ENCODE measurements around the gene KICS2.

The KICS2 gene

GRCh38 chr12:64268409-64268808 lies 46.3 kb upstream of the KICS2 start:
- DNase-seq: no peak
- Histone ChIP-seq H3K9ac (ENCODE audit: low read length) (no peak overlapping the region), H3K9me3 (replicated peaks; ENCODE audit: insufficient read depth, low read length) (no peaks in the 10 kb centered on the region), H3K36me3 (replicated peaks; ENCODE audit: insufficient read depth, low read length) (no peaks in the 10 kb centered on the region), H2AFZ (ENCODE audit: low read length) (no peak overlapping the region), H3K9me2 (replicated peaks; ENCODE audit: insufficient read depth, low read length) (no peaks in the 10 kb centered on the region), H3F3A (ENCODE audit: insufficient read depth, low read length) (no peaks in the 10 kb centered on the region), H3K4me2 (ENCODE audit: low read depth, low read length) (no peak overlapping the region), H3K4me3 (ENCODE audit: low read length) (no peak overlapping the region), H3K27me3 (replicated peaks; ENCODE audit: insufficient read depth, low read length) (no peaks in the 10 kb centered on the region), H3K4me1 (ENCODE audit: low read length) (no peaks in the 10 kb centered on the region), H3K27ac (ENCODE audit: low read length) (no peak overlapping the region), H3K79me2 (ENCODE audit: low read length) (no peaks in the 10 kb centered on the region), H4K20me1 (ENCODE audit: insufficient read depth, low read length) (no peaks in the 10 kb centered on the region)
- no peak for TF ChIP-seq CTCF (IDR thresholded peaks at IDR 0.05; ENCODE audit: low read length)
- TF ChIP-seq EZH2 (optimal IDR thresholded peaks at IDR 0.05; ENCODE audit: low read depth, low read length): no peak
- no peak for TF ChIP-seq EZH2phosphoT487 (IDR thresholded peaks at IDR 0.05; ENCODE audit: low read length)

- no peak for TF ChIP-seq CTCF (IDR thresholded peaks at IDR 0.05; ENCODE audit: low read length)
- no peak for TF ChIP-seq EZH2phosphoT487 (IDR thresholded peaks at IDR 0.05; ENCODE audit: low read length)
- TF ChIP-seq EZH2 (optimal IDR thresholded peaks at IDR 0.05; ENCODE audit: low read depth, low read length): no peak
- DNase-seq: no peak
- H3K79me2 ChIP-seq (ENCODE audit: low read length): no peaks in the 10 kb centered on the region
Observed at GRCh38 chr12:64265839-64266238, 43.7 kb upstream of the KICS2 start.

GRCh38 chr12:64261813-64262212 lies 39.7 kb upstream of the KICS2 start:
- Histone ChIP-seq H3K36me3 (replicated peaks; ENCODE audit: insufficient read depth, low read length) (no peaks in the 10 kb centered on the region), H3K9me3 (replicated peaks; ENCODE audit: insufficient read depth, low read length) (no peaks in the 10 kb centered on the region), H3K27me3 (replicated peaks; ENCODE audit: insufficient read depth, low read length) (no peaks in the 10 kb centered on the region), H3K27ac (ENCODE audit: low read length) (no peak overlapping the region), H4K20me1 (ENCODE audit: insufficient read depth, low read length) (no peaks in the 10 kb centered on the region), H3K9me2 (replicated peaks; ENCODE audit: insufficient read depth, low read length) (no peaks in the 10 kb centered on the region), H3K4me2 (ENCODE audit: low read depth, low read length) (no peak overlapping the region), H3F3A (ENCODE audit: insufficient read depth, low read length) (no peaks in the 10 kb centered on the region), H3K4me1 (ENCODE audit: low read length) (no peaks in the 10 kb centered on the region), H3K4me3 (ENCODE audit: low read length) (no peak overlapping the region), H3K79me2 (ENCODE audit: low read length) (no peaks in the 10 kb centered on the region), H3K9ac (ENCODE audit: low read length) (no peak overlapping the region), H2AFZ (ENCODE audit: low read length) (no peak overlapping the region)
- TF ChIP-seq CTCF (IDR thresholded peaks at IDR 0.05; ENCODE audit: low read length) (no peak), EZH2 (optimal IDR thresholded peaks at IDR 0.05; ENCODE audit: low read depth, low read length) (no peak), EZH2phosphoT487 (IDR thresholded peaks at IDR 0.05; ENCODE audit: low read length) (no peak)
- no peak for DNase-seq

More at GRCh38 chr12:64265839-64266238, 43.7 kb upstream of the KICS2 start:
- no peaks in the 10 kb centered on the region for H3K27me3 ChIP-seq (replicated peaks; ENCODE audit: insufficient read depth, low read length)
- H3K9me3 ChIP-seq (replicated peaks; ENCODE audit: insufficient read depth, low read length): no peaks in the 10 kb centered on the region
- no peak overlapping the region for H3K27ac ChIP-seq (ENCODE audit: low read length)
- H3K4me2 ChIP-seq (ENCODE audit: low read depth, low read length): no peak overlapping the region
- H3K4me1 ChIP-seq (ENCODE audit: low read length): no peaks in the 10 kb centered on the region
- no peaks in the 10 kb centered on the region for H4K20me1 ChIP-seq (ENCODE audit: insufficient read depth, low read length)
- H3K9me2 ChIP-seq (replicated peaks; ENCODE audit: insufficient read depth, low read length): no peaks in the 10 kb centered on the region
- H3K4me3 ChIP-seq (ENCODE audit: low read length): no peak overlapping the region
- no peak overlapping the region for H2AFZ ChIP-seq (ENCODE audit: low read length)
- H3F3A ChIP-seq (ENCODE audit: insufficient read depth, low read length): no peaks in the 10 kb centered on the region
- H3K36me3 ChIP-seq (replicated peaks; ENCODE audit: insufficient read depth, low read length): no peaks in the 10 kb centered on the region
- no peak overlapping the region for H3K9ac ChIP-seq (ENCODE audit: low read length)
